ENCODE data around the gene HYCC2. TPM values are rescaled to one million over a fixed set of nuclear protein-coding genes. Genes with fewer than 3 reads are reported as not detected.
"Not testable (repeated sequence)": the region's sequence is repeated elsewhere in the genome, so short reads cannot be mapped to it uniquely, and the experiment has no call there.

HYCC2 gene
- total and polyA plus RNA-seq, 8 donors: 4.2 to 14.5 (median 8.7) TPM

GRCh38 chr2:201046881-201047280, 24.6 kb downstream of the HYCC2 start:
- no peaks in the 10 kb centered on the region for H3K36me3 ChIP-seq
- FAIRE-seq: no peak
- no peak overlapping the region for H3K27ac ChIP-seq
- no peaks in the 10 kb centered on the region for H3K9me3 ChIP-seq
- WGBS, 2 donors: 82 to 97% methylated on average over 2 of the region's 2 CpGs
- no peak overlapping the region for H3K4me3 ChIP-seq
- no peak for TF ChIP-seq CTCF (IDR thresholded peaks at IDR 0.05)
- intact Hi-C loops (cut with DNase I): no loop called here
- ATAC-seq: no peak
- H3K27me3 ChIP-seq: no peaks in the 10 kb centered on the region
- no peak for DNase-seq
- H3K4me1 ChIP-seq: no peaks in the 10 kb centered on the region

- H3K4me3 ChIP-seq; H3K27ac ChIP-seq; H3K9me3 ChIP-seq; H3K36me3 ChIP-seq; H3K27me3 ChIP-seq; FAIRE-seq; H3K4me1 ChIP-seq; DNase-seq; intact Hi-C loops (cut with DNase I); ATAC-seq: not testable (repeated sequence)
- WGBS, 2 donors: 73 to 77% methylated on average over 5 of the region's 5 CpGs
These were observed 28.4 kb downstream of the HYCC2 start for GRCh38 chr2:201043050-201043449.

GRCh38 chr2:201042451-201042850, 29.0 kb downstream of the HYCC2 start:
- FAIRE-seq; H3K27me3 ChIP-seq; ATAC-seq; H3K36me3 ChIP-seq; H3K9me3 ChIP-seq; H3K27ac ChIP-seq; H3K4me1 ChIP-seq; intact Hi-C loops (cut with DNase I); H3K4me3 ChIP-seq: not testable (repeated sequence)
- 96% methylated on average over 17 to 36 of the region's 36 CpGs for WGBS, 2 donors
- DNase-seq: peak in 1 of 6 donors; percentile 43

GRCh38 chr2:201040867-201041628, 30.4 kb downstream of the HYCC2 start:
- WGBS, 2 donors: 61 to 62% methylated on average over 4 of the region's 4 CpGs
- H3K9me3 ChIP-seq: no peaks in the 10 kb centered on the region
- H3K36me3 ChIP-seq: no peaks in the 10 kb centered on the region
- H3K27me3 ChIP-seq: no peaks in the 10 kb centered on the region
- no peak for DNase-seq
- ATAC-seq: no peak
- H3K4me1 ChIP-seq: no peaks in the 10 kb centered on the region
- H3K27ac ChIP-seq: no peak overlapping the region
- TF ChIP-seq CTCF (IDR thresholded peaks at IDR 0.05): no peak
- intact Hi-C loops (cut with DNase I): no loop called here
- no peak overlapping the region for H3K4me3 ChIP-seq
- no peak for FAIRE-seq

- TF ChIP-seq CTCF (IDR thresholded peaks at IDR 0.05): no peak
- no peak for DNase-seq
- no peak for ATAC-seq
- H3K9me3 ChIP-seq: no peaks in the 10 kb centered on the region
- H3K27me3 ChIP-seq: no peaks in the 10 kb centered on the region
- 88 to 94% methylated on average over 2 of the region's 2 CpGs for WGBS, 2 donors
- no peak for FAIRE-seq
- intact Hi-C loops (cut with DNase I): no loop called here
- H3K36me3 ChIP-seq: no peaks in the 10 kb centered on the region
- H3K4me3 ChIP-seq: no peak overlapping the region
- no peaks in the 10 kb centered on the region for H3K4me1 ChIP-seq
- no peak overlapping the region for H3K27ac ChIP-seq
These were observed 32.6 kb downstream of the HYCC2 start for GRCh38 chr2:201038855-201039254.

- 93 to 98% methylated on average over 4 of the region's 4 CpGs for WGBS, 2 donors
- FAIRE-seq; H3K36me3 ChIP-seq; H3K27me3 ChIP-seq; H3K4me3 ChIP-seq; ATAC-seq; H3K9me3 ChIP-seq; H3K27ac ChIP-seq; H3K4me1 ChIP-seq; intact Hi-C loops (cut with DNase I); DNase-seq: not testable (repeated sequence)
These were observed 33.1 kb downstream of the HYCC2 start for GRCh38 chr2:201038361-201038760.

- H3K9me3 ChIP-seq; intact Hi-C loops (cut with DNase I); H3K27ac ChIP-seq; H3K4me3 ChIP-seq; ATAC-seq; H3K27me3 ChIP-seq; FAIRE-seq; DNase-seq; H3K4me1 ChIP-seq; H3K36me3 ChIP-seq: not testable (repeated sequence)
- 100% methylated on average over 1 of the region's 2 CpGs for WGBS, 2 donors
These were observed 37.1 kb downstream of the HYCC2 start for GRCh38 chr2:201034355-201034754.
